H1 (cell line): ENCODE data around the gene JOSD2. TPM values are rescaled to one million over a fixed set of nuclear protein-coding genes. Genes with fewer than 3 reads are reported as not detected.

Source experiments
- NRF1 ChIP-seq: IDR thresholded peaks from 2 replicates; pipeline ENCODE4 v1.6.1; 2011; ENCODE audit warnings: mild to moderate bottlenecking, low read depth, low read length, improper control_type of control experiment
- SIN3A ChIP-seq, 2 experiments: IDR thresholded peaks in 1 of 2; conservative IDR thresholded peaks in 1 of 2; 2 replicates each; pipeline ENCODE4 v1.6.1; 2011 to 2012; ENCODE audit warnings: low read length in 2 of 2, improper control_type of control experiment in 1 of 2, low read depth in 1 of 2, mild to moderate bottlenecking in 1 of 2
- ZNF274 ChIP-seq: IDR thresholded peaks from 2 replicates; pipeline ENCODE4 v1.7.0; 2012; ENCODE audit warnings: low read length, borderline replicate concordance; ENCODE audit errors: extremely low read depth
- polyA plus RNA-seq, 7 experiments: library from polyadenylated mRNA; depleted of rRNA in 3 of 7; stranded (reverse) in 5 of 7; unstranded in 2 of 7; fragments of >200 nt in 5 of 7; fragments of 200-250 nt in 2 of 7; gene quantifications; 1 replicate in 5 of 7; 2 replicates in 1 of 7; 4 replicates in 1 of 7; pipeline versions ENCODE4 v1.2.1 to v1.2.3, GENCODE V29; 2011 to 2013; ENCODE audit warnings: missing spikeins in 2 of 7, mixed read lengths in 2 of 7
- total RNA-seq: library from RNA; stranded (reverse); fragmentation: NEBNext Ultra II Directional; extraction: Animal tissue kit (Norgen Biotek cat#: 25700); gene quantifications from 2 replicates; pipeline ENCODE4 v1.2.1, GENCODE V29; 2021

Gene JOSD2
- total and polyA plus RNA-seq, 2 of the 8 experiments (the other 6 are each of a cell fraction or from before 2014, with no cell fraction given): 1.9 to 6.6 TPM

DNA sequence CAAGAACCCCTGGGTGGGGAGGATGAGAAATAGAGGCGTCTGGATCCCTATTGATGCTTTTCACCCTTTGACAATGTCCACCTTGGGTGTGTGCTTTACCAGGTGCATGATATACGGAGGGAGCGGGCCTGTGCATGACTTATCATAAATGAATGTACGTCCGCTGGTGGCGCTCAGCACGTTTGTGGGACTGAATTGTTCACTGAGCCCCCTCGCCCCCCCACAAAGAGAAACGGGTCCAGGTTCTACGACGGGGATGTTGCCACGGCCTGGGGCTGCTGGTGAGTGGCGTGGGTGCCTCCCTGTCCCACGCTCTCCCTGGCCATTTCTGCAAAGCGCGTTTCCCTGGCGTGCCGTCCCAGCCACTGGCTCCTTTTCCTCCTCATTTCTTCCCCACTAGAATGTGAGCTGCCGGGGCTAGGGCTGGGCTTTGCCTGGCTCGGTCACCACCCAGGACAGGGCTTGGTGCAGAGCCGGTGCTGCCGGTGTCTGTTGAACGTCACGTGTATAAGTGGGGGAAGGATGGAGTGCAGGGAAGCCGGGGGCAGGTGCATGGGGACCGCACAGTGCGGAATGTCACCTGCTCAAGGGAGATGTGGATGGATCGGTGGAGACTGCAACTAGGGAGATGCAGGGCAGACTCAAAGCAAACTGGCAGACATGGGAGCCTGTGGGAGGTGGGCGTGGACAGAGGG, 35.7 kb upstream of the JOSD2 start (continued):
- TF ChIP-seq SIN3A (conservative IDR thresholded peaks at IDR 0.05 in 1 of 2, IDR thresholded peaks at IDR 0.05 in 1 of 2; ENCODE audit: low read depth in 1 of 2, low read length in 2 of 2): no peak
- TF ChIP-seq NRF1: no peak
- TF ChIP-seq ZNF274: no peak
